NT2/D1 (cell line): ENCODE measurements around the gene PPP1R37.

Experiments
- SUZ12 ChIP-seq: IDR thresholded peaks from 2 replicates; pipeline ENCODE4 v1.6.1; 2011; ENCODE audit not compliant: insufficient read length, insufficient read depth; ENCODE audit errors: extremely low read depth
- YY1 ChIP-seq: IDR thresholded peaks from 2 replicates; pipeline ENCODE4 v1.6.1; 2011; ENCODE audit not compliant: insufficient read length, insufficient read depth
- ZNF274 ChIP-seq: IDR thresholded peaks from 2 replicates; pipeline ENCODE4 v1.6.1; 2011; ENCODE audit warnings: mild to moderate bottlenecking, low read depth, low read length

DNA sequence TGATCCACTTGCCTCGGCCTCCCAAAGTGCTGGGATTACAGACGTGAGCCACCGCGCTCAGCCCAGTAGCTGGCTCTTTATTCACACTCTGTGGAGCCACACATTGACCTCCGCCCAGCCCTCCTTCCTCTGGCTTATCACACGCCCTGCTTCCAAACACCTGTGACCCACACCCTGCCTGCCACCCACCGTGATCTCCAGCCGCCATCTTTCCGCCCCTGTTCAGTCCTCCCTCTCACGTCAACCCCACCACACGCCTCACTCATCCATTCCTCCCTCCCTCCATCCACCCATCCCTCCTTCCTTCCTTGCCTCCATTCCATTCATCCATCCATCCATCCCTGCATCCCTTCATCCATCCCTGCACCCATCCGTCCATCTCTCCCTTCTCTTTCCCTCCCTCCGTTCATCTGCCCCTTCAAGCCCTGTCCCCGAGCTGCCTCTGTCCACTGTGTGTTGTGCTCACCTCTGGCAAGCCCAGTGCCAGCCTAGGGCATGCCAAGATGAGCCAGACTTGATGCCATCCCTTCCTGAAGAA is 34.3 kb upstream of the PPP1R37 start:
- TF ChIP-seq ZNF274 (no peak), SUZ12 (no peak), YY1 (no peak)
